Retinal pigment epithelial cell (primary cell): ENCODE data around the gene RBP3.

ENCODE experiments used
- DNase-seq: peaks from one replicate; pipeline ENCODE4 v3.0.0-alpha.2; 2010; ENCODE audit warnings: low read depth
- H3K4me3 ChIP-seq: 2 replicates; pipeline ENCODE4 v1.5.1; 2011; ENCODE audit warnings: mild to moderate bottlenecking, low read length, control low read depth, moderate library complexity
- TF ChIP-seq, protein P1 (sequence below): conservative IDR thresholded peaks from 2 replicates; pipeline ENCODE4 v1.5.1; 2011; ENCODE audit warnings: low read depth, low read length, control low read depth, inconsistent platforms

RBP3 gene

DNA sequence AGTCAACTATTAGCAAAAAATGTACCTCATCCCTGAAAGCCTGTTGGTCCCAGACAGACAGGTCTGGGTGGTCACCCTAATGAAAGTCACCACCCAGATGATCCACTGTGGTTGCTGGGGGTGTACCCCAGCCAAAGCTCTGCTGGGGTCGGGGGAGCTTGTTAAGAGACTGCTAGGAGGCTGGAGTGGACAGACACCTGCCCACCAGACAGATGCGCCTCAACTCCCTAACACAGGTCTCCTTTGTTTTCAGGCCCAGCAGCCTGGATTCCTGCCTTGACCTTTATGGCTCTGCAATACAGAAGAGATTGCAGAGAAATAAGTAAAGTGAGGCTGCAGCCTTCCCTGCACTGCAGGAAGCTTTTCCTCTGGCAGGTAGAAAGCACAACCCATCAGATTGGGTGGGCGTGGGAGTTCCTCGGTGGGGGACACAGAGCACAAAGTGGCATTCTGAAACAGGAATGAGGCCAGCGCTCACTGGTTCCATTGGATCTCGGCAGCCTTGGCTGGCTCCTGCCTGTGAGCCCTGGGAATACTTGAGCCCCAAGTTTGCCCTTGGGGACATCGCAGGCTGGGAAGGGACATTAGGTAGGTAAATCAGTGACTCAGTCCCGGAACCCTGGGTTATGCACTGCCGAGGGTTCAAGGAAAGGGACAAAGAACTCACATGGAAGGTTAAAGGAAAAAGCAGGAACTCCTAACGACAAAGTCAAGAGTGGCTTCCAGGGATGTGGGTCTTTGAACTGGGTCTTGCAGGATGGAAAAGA, 53.9 kb downstream of the RBP3 start:
- DNase-seq = no peak
- no peak overlapping the region for H3K4me3 ChIP-seq
- TF ChIP-seq, protein P1, sequence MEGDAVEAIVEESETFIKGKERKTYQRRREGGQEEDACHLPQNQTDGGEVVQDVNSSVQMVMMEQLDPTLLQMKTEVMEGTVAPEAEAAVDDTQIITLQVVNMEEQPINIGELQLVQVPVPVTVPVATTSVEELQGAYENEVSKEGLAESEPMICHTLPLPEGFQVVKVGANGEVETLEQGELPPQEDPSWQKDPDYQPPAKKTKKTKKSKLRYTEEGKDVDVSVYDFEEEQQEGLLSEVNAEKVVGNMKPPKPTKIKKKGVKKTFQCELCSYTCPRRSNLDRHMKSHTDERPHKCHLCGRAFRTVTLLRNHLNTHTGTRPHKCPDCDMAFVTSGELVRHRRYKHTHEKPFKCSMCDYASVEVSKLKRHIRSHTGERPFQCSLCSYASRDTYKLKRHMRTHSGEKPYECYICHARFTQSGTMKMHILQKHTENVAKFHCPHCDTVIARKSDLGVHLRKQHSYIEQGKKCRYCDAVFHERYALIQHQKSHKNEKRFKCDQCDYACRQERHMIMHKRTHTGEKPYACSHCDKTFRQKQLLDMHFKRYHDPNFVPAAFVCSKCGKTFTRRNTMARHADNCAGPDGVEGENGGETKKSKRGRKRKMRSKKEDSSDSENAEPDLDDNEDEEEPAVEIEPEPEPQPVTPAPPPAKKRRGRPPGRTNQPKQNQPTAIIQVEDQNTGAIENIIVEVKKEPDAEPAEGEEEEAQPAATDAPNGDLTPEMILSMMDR = no peak

DNA sequence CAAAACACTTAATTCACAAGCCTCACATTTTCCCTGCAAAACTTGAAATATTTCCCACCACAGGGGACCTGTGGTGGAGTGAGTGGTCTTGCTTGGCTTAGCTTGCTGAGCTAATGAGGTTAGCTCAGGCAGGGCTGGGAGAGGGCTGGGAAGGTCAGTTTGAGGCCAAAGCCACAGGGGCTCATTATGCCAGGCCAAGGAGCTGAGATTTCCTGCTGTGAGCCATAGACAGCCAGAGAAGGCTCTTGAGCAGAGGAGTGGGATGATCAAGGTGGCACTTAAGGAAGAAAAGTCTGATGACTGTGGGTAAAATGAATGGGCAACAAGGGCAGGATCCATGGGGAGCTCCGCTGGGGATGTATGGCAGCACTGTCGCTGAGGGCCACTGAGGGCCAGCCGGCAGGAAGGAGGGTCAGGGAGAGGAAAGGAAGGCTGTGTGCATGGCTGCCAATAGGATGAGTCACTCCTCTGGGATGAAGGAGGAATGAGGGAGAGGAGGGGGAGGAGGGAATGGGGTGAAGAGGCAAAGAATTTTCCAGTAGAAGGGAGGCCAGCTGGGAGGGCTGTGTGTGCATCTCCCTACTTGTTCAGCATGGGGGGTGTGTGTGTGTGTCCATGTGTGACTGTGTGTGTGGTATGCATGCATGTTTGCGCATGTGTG, 54.6 kb downstream of the RBP3 start:
- TF ChIP-seq, protein P1 = no peak
- H3K4me3 ChIP-seq = no peak overlapping the region
- DNase-seq = peak; percentile 69

DNA sequence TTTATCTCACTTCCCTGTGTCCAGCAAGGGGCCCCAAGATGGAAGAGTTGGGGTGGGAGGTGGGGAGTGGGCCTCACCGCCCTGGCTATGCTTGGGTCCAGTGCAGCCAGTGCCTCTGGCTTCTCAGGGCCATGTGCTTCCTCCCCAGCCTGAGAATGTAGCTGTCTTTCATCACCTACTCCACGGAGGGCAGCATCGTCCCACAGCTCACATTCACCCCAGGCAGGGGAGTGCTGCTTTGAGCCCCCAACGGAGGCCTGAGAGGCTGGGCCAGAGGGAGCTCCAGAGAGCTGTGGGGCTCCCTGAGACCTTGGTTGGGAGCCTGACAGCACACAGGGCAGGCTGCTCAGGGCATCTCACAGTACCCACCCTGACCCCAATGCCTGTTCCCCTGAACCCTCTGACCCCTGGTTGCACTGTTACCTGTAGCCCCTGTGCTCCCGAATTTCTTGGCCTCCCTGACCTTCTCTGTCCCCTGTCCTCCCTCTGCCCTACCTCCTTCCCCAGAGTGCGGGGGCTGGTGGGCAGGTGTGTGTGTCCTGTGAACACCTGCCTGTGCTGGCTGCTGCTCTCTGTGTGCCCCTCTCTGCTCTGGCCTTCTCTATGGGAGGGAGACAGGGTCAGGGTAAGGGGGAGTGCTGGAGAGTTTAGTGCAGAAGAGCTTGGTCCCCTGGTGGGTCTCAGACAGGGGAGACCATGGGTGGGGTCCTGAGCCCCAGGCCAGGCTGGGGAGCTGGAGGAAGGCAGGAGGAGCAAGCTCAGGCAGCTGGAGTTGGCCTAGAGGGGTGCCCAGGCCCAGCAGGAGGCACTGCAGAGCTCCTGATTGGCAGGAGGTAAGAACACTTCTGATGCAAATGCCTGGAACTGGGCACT, 55.5 kb downstream of the RBP3 start:
- TF ChIP-seq, protein P1 = peak; percentile 33
- H3K4me3 ChIP-seq = no peak overlapping the region
- no peak for DNase-seq

DNA sequence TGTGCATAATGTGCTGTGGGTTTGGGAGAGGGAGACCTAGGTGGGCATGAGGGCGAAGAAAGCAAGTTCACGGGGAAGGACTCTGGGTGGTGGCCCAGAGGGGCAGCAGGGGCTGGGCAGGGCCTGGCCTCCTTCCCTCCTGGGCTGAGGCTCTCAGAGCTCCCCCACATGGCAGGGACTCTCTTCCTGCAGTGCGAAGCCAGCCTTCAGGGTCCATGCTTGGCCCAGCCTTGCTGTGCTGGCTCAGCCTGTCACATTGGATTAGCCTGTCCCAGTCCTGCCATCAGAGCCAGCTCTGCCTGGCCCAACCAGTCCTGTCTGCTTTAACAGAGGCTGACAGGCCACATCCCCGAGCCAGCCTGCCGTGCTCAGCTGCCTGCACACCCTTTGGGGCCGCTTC, 56.3 kb downstream of the RBP3 start:
- no peak overlapping the region for H3K4me3 ChIP-seq
- TF ChIP-seq, protein P1 = no peak
- no peak for DNase-seq

DNA sequence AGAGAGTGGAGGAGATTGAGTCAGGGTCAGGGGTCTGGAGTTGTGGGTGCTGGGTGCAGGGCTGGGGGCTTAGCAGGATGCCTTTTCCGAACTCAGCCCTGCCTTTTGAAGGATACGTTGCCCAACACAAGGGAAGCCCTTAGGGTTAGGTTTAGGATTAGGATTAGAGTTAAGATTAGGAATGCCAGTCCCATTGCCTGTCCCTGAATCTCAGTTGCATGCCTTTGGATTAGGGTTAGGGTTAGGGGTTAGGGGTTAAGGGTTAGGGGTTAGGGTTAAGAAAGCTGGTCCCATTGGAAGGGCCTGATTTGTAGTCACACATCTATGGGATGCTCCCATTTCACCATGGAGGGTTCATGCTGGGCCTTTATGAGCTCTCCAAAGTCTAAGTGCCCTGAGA, 56.8 kb downstream of the RBP3 start:
- no peak for DNase-seq
- TF ChIP-seq, protein P1 = no peak
- no peak overlapping the region for H3K4me3 ChIP-seq

DNA sequence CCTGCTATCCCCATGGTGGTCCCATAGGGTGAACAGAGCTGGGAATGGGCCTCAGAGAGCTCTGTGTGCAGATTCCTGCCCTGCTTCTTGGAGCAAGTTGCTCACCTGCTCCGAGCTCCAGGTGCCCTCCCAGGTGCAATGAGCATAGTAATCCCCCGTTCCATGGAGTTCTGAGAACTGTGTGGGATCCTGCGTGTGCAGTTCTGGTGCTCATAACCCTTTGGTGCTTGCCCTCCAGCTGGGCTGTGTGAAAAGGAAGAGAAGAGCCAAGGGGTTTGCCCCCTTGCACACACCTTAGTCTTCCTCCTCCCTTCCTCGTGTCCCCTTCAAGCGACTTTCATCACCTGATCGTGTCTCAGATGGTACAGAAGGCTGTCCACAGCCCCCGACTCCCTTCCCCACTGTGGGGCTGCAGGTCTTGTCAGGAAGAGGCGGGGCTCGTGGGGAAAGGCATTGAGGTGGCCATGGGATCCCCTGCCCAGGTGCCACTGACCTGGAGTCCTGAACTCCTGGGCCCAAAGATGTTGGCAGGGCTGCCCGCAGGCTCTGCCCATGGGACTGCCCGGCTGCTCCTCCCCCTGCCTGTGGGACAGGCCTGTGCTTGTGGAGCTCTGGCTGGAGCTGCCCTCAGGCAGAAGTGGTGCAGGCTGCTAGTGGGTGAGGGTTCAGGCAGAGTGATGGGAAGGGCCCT, 57.8 kb downstream of the RBP3 start:
- DNase-seq = no peak
- no peak overlapping the region for H3K4me3 ChIP-seq
- TF ChIP-seq, protein P1 = no peak
